ENCODE data around the gene SFTA2.

Gene SFTA2

GRCh38 chr6:30882759-30883684 is 48.9 kb downstream of the SFTA2 start:
- TF ChIP-seq SIN3A (IDR thresholded peaks at IDR 0.05; ENCODE audit: borderline replicate concordance, insufficient read depth, low read length) (no peak), REST (IDR thresholded peaks at IDR 0.05; ENCODE audit: insufficient read depth in 1 of 2, low read depth in 2 of 2, low read length in 2 of 2) (no peak), FOXP2 (optimal IDR thresholded peaks at IDR 0.05; ENCODE audit: borderline replicate concordance, extremely low read depth, extremely low read length, insufficient read depth) (no peak), TAF1 (IDR thresholded peaks at IDR 0.05; ENCODE audit: borderline replicate concordance, insufficient read depth, low read length) (no peak), POLR2AphosphoS5 (IDR thresholded peaks at IDR 0.05; ENCODE audit: low read depth, low read length) (no peak)

- TF ChIP-seq TAF1 (IDR thresholded peaks at IDR 0.05; ENCODE audit: borderline replicate concordance, insufficient read depth, low read length) (no peak), FOXP2 (optimal IDR thresholded peaks at IDR 0.05; ENCODE audit: borderline replicate concordance, extremely low read depth, extremely low read length, insufficient read depth) (no peak), POLR2AphosphoS5 (IDR thresholded peaks at IDR 0.05; ENCODE audit: low read depth, low read length) (no peak), SIN3A (IDR thresholded peaks at IDR 0.05; ENCODE audit: borderline replicate concordance, insufficient read depth, low read length) (no peak), REST (IDR thresholded peaks at IDR 0.05; ENCODE audit: insufficient read depth in 1 of 2, low read depth in 2 of 2, low read length in 2 of 2) (no peak)
These were observed 49.7 kb downstream of the SFTA2 start for GRCh38 chr6:30882204-30882758.

DNA sequence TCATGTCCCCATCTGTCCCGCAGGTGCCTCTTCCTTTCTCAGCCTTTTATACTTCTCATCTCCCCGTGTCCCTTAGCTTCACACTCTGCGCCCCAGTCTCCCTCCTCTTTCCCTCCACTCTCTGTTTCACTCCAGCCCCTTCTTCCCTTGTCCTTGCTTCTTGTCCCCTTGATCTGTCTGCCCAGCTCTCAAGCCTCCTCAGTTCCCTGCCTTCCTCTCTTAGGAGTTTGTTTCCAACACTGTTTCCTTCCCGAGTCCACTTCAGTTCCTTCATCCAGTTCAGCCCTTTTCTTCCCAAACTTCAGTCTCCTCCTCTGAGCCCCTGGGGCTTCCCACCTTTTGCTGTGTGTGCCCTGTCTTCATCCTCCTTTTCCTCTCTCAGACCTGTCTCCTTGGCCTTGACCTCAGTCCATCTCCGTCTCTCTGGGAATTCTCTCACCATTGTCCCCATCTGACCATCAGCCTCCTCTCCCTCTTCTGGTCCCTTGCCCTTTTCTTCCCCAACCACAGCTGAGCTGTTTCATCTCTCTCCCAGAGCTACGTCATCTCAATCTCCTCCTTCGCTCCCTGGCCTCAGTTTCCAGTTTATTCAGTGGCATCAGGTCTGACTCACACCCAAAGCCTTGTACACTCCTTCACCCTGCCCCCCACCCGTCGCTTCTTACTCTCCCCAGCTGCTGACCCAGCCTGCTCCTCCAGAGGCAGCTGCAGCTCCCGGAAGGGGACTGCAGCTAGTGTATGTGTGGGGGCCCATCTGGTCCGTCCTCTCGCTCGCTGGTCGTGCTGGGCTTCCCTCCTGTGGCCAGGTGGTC is 50.4 kb downstream of the SFTA2 start:
- TF ChIP-seq SIN3A (IDR thresholded peaks at IDR 0.05; ENCODE audit: borderline replicate concordance, insufficient read depth, low read length), result no peak
- TF ChIP-seq POLR2AphosphoS5 (IDR thresholded peaks at IDR 0.05; ENCODE audit: low read depth, low read length), result no peak
- no peak for TF ChIP-seq TAF1 (IDR thresholded peaks at IDR 0.05; ENCODE audit: borderline replicate concordance, insufficient read depth, low read length)
- no peak for TF ChIP-seq REST (IDR thresholded peaks at IDR 0.05; ENCODE audit: insufficient read depth in 1 of 2, low read depth in 2 of 2, low read length in 2 of 2)

Data from PFSK-1 (cell line).